ENCODE data around the gene POC1B. TPM values are rescaled to one million over a fixed set of nuclear protein-coding genes. Genes with fewer than 3 reads are reported as not detected.

POC1B gene
- total and polyA plus RNA-seq, 4 donors: 5.0 to 28.2 (median 7.6) TPM

DNA sequence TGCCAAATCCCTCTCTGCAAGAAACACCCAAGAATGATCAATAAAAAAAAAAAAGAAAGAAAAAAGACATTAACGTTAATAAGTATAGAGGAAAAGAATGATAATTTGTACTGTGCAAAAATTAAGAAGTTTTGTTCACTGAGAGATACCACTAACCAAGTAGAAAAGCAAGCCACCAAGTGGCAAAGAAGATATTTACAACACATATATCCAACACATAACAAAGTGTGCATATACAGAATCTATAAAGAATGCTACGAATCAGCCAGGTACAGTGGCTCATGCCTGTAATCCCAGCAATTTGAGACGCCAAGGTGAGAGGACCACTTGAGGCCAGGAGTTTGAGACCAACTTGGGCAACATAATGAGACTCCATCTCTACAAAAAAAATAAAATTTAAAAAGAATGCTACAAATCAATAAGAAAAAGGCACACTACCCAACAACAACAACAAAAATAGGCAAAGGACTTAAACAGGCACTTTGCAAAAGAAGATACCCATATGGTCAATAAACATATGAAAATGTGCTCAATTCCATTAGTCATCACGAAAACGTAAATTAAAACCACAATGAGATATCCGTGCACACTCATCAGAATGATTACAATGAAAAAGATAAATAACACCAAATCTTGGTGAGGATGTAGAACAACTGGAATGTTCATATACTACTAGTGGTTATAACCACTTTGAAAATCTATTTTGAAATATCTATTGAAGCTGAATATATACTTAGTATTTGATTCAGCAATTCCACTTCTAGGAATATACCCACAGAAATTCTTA, 21.1 kb downstream of the POC1B start:
- TF ChIP-seq HNF4A (conservative IDR thresholded peaks at IDR 0.05): no peak
- TF ChIP-seq, protein P1, sequence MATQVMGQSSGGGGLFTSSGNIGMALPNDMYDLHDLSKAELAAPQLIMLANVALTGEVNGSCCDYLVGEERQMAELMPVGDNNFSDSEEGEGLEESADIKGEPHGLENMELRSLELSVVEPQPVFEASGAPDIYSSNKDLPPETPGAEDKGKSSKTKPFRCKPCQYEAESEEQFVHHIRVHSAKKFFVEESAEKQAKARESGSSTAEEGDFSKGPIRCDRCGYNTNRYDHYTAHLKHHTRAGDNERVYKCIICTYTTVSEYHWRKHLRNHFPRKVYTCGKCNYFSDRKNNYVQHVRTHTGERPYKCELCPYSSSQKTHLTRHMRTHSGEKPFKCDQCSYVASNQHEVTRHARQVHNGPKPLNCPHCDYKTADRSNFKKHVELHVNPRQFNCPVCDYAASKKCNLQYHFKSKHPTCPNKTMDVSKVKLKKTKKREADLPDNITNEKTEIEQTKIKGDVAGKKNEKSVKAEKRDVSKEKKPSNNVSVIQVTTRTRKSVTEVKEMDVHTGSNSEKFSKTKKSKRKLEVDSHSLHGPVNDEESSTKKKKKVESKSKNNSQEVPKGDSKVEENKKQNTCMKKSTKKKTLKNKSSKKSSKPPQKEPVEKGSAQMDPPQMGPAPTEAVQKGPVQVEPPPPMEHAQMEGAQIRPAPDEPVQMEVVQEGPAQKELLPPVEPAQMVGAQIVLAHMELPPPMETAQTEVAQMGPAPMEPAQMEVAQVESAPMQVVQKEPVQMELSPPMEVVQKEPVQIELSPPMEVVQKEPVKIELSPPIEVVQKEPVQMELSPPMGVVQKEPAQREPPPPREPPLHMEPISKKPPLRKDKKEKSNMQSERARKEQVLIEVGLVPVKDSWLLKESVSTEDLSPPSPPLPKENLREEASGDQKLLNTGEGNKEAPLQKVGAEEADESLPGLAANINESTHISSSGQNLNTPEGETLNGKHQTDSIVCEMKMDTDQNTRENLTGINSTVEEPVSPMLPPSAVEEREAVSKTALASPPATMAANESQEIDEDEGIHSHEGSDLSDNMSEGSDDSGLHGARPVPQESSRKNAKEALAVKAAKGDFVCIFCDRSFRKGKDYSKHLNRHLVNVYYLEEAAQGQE (IDR thresholded peaks at IDR 0.05): no peak
- no peak for TF ChIP-seq RXRA (IDR thresholded peaks at IDR 0.05)
- TF ChIP-seq GABPA (IDR thresholded peaks at IDR 0.05 in 1 of 2, conservative IDR thresholded peaks at IDR 0.05 in 1 of 2): no peak
- no peak for TF ChIP-seq TAF1 (conservative IDR thresholded peaks at IDR 0.05)
- TF ChIP-seq, protein P2, sequence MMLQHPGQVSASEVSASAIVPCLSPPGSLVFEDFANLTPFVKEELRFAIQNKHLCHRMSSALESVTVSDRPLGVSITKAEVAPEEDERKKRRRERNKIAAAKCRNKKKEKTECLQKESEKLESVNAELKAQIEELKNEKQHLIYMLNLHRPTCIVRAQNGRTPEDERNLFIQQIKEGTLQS (IDR thresholded peaks at IDR 0.05): no peak
- TF ChIP-seq, protein P3, sequence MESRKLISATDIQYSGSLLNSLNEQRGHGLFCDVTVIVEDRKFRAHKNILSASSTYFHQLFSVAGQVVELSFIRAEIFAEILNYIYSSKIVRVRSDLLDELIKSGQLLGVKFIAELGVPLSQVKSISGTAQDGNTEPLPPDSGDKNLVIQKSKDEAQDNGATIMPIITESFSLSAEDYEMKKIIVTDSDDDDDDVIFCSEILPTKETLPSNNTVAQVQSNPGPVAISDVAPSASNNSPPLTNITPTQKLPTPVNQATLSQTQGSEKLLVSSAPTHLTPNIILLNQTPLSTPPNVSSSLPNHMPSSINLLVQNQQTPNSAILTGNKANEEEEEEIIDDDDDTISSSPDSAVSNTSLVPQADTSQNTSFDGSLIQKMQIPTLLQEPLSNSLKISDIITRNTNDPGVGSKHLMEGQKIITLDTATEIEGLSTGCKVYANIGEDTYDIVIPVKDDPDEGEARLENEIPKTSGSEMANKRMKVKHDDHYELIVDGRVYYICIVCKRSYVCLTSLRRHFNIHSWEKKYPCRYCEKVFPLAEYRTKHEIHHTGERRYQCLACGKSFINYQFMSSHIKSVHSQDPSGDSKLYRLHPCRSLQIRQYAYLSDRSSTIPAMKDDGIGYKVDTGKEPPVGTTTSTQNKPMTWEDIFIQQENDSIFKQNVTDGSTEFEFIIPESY (IDR thresholded peaks at IDR 0.05): no peak
- TF ChIP-seq FOXA1 (IDR thresholded peaks at IDR 0.05): no peak
- no peak for TF ChIP-seq JUND (IDR thresholded peaks at IDR 0.05)
- TF ChIP-seq, protein P4, sequence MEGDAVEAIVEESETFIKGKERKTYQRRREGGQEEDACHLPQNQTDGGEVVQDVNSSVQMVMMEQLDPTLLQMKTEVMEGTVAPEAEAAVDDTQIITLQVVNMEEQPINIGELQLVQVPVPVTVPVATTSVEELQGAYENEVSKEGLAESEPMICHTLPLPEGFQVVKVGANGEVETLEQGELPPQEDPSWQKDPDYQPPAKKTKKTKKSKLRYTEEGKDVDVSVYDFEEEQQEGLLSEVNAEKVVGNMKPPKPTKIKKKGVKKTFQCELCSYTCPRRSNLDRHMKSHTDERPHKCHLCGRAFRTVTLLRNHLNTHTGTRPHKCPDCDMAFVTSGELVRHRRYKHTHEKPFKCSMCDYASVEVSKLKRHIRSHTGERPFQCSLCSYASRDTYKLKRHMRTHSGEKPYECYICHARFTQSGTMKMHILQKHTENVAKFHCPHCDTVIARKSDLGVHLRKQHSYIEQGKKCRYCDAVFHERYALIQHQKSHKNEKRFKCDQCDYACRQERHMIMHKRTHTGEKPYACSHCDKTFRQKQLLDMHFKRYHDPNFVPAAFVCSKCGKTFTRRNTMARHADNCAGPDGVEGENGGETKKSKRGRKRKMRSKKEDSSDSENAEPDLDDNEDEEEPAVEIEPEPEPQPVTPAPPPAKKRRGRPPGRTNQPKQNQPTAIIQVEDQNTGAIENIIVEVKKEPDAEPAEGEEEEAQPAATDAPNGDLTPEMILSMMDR (IDR thresholded peaks at IDR 0.05; ENCODE audit: low read depth, low read length, missing input control): no peak
- no peak for TF ChIP-seq YY1 (IDR thresholded peaks at IDR 0.05)
- no peak for TF ChIP-seq HNF4G (IDR thresholded peaks at IDR 0.05)
- no peak for TF ChIP-seq EGR1 (IDR thresholded peaks at IDR 0.05; ENCODE audit: low read depth in 2 of 2)
- TF ChIP-seq NR2F2 (IDR thresholded peaks at IDR 0.05): no peak
- TF ChIP-seq FOXA2 (IDR thresholded peaks at IDR 0.05): no peak
- TF ChIP-seq RAD21 (IDR thresholded peaks at IDR 0.05): no peak
- no peak overlapping the region for H3K27ac ChIP-seq (ENCODE audit: low read depth in 1 of 2, low read length in 2 of 2)
- no peaks in the 10 kb centered on the region for H3K4me1 ChIP-seq (ENCODE audit: control insufficient read depth in 4 of 4, insufficient read depth in 4 of 4, low read length in 3 of 4)
- 87% methylated on average over 6 of the region's 6 CpGs for WGBS
- no peaks in the 10 kb centered on the region for H3K9me3 ChIP-seq (ENCODE audit: control insufficient read depth in 4 of 4, low read length in 3 of 4)
- H3K36me3 ChIP-seq (ENCODE audit: control insufficient read depth in 4 of 4, insufficient read depth in 3 of 4, low read depth in 1 of 4, low read length in 3 of 4): peaks cover 0 to 4% (median under 1%) of the 10 kb centered on the region in 4 donors
- H3K27me3 ChIP-seq (ENCODE audit: control insufficient read depth in 4 of 4, insufficient read depth in 4 of 4, low read length in 3 of 4): no peaks in the 10 kb centered on the region
- no peak overlapping the region for H3K4me3 ChIP-seq (ENCODE audit: low read depth in 1 of 3, low read length in 3 of 3)
- DNase-seq (ENCODE audit: low spot score): no peak
- no peak overlapping the region for H3K9ac ChIP-seq (ENCODE audit: low read depth in 1 of 2, low read length in 2 of 2)
